GM12874 (cell line): ENCODE measurements around the gene VRK1.
A peak's percentile ranks its signal among the peaks of the same experiment; 100 is the strongest.

Source experiments
- CTCF ChIP-seq: IDR thresholded peaks from 2 replicates; pipeline ENCODE4 v1.5.1; 2011; ENCODE audit warnings: low read depth, mild to moderate bottlenecking, control low read depth, low read length, moderate library complexity; ENCODE audit not compliant: insufficient read depth

VRK1 gene

DNA sequence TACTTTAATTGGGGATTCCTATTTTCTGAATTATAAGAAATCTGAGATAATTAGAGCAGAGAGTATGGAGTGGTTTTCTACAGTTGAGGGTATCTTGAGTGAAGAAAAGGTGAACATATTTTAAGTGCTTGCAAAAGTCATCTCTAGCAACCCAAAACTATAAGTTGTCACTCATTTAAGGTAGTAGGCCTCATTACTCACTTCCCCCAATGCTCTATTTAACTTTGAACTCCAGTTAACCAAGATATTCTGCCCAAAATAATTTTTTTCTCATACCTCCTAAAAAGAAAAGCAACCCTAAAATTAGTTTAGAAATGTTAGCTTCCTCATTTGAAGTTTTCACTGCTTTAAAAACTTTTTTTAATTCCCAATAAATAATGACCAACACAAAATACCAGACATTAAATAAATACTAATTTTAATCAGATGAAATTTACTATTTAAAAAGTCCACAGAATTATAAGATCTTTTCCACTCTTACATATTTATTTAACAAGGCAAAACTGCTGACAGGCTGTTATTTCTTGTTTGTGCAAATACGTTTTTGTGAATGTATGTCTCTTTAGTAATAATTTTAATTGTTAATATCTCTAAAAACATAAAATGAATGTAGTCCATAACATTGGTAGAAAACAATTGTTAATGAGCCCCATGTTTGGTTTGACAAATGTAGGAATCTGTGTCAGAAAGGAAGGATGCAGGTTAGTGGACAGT is 47.8 kb downstream of the VRK1 start:
- TF ChIP-seq CTCF = no peak

DNA sequence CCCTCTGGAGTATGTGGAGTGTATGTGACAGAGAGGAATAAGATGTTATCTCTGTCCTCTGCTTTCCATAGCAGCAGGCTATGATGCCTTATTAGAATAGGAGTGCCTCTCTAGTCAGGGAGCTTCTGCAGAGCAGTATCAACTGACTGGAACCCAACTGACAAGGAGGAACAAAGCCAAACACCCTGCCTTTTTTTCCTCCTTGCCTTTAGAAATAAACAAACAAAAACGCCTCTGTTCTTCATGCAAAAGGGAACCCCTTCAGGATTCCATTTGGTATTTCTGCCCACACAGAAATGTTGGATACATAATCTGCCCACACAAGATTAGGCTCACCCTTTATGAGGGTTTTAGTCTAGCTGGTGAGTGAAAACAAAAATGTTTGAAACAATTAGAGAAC is 50.3 kb downstream of the VRK1 start:
- no peak for TF ChIP-seq CTCF

DNA sequence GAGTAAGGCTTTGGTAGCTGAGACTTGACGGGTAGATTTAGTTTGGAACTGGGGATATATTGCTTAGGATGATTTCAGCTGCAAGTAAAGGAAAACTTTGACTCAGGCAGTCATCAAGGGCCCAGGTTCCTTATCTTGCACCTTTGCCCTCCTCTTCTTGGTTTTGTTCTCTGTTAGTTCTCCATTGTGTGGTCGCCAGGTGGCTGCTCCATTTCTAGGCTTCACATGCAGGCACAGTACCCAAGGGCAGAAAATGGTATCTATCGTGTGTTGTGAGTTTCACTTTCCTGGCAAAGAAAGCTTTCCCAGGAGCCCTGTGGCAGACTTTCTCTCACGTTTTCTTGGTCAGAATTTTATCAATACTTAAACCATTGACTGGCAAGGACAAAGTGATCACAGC is 50.8 kb downstream of the VRK1 start:
- no peak for TF ChIP-seq CTCF

GRCh38 chr14:96849733-96850132 is 52.6 kb downstream of the VRK1 start:
- no peak for TF ChIP-seq CTCF

DNA sequence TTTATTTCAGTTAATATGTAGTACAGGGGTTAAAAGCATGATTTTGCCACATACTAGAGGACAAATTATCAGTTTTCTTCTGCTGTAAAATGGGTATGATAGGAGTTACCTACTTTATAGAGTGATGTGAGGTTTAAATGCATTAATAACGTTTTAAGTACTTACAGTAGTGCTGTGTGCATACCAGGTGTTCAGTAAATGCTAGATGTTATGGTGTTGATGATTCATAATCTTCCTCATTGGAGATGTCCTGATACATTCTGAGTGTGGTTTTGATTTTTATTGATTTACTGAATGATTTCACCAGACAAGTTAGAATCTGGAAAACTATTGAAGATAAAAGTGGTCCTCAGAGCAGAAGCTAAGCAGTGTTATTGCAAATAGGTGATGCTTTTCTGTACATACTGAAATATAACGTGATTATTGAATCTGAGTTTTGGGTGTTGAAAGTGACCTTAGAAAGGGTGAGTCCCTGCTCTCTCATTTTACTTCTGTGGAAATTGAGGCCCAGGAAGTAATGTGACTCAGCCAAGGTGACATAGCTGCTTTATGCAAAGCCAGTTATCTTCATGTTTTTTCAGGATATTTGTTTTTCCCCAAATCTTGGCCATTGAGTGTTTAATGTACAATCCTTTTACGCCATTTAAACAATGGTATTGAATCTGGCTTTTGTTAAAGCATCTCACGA is 54.7 kb downstream of the VRK1 start:
- no peak for TF ChIP-seq CTCF

DNA sequence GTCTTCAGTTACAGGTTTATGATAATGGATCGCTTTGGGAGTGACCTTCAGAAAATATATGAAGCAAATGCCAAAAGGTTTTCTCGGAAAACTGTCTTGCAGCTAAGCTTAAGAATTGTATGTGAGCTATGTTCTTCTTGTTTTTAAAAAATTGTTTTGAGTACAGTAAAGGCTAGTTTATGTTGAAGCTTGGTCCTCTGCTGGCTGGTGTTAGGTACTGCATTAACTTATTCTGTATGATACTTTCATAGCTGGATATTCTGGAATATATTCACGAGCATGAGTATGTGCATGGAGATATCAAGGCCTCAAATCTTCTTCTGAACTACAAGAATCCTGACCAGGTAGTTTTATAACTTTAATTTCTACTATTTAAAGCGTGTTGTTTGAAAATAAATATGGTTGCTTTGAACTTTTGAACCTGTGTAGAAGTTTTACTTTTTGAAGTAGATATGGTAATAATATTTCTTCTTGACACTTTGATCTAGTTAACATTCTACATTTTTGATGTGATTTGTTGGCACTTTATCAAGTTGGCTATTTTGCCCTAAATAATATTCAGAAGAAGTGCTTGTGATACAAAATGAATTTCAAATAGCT is 55.7 kb downstream of the VRK1 start:
- TF ChIP-seq CTCF = peak; percentile 63; the same call in 1 of the 2 replicates

GRCh38 chr14:96858643-96859042 is 61.5 kb downstream of the VRK1 start:
- TF ChIP-seq CTCF = no peak
